Activated CD8-positive, alpha-beta T cell treated with anti-CD3 and anti-CD28 coated beads for 36 hours (primary cell): ENCODE results near the gene AOPEP. TPM values are rescaled to one million over a fixed set of nuclear protein-coding genes. Genes with fewer than 3 reads are reported as not detected.

Experiments used
- ATAC-seq: fragments of 200-7000 bp; cut with Tn5 transposase; one replicate; pipeline ENCODE4 v1.10.0; 2021; ENCODE audit warnings: mild to moderate bottlenecking, moderate library complexity
- CTCF ChIA-PET: fragments of 350-600 bp; sonication (Branson Sonifier 250); formaldehyde crosslinking; loops from one replicate; lab custom pipeline; 2021; ENCODE audit warnings: antibody characterized with exemption; lab: Charles Lee
- POLR2A ChIA-PET: fragments of 350-600 bp; sonication (Branson Sonifier 250); formaldehyde crosslinking; loops from one replicate; lab custom pipeline; 2021; ENCODE audit warnings: antibody characterized with exemption; lab: Charles Lee
- DNase-seq: peaks from one replicate; pipeline ENCODE4 v3.0.0-alpha.2; 2020
- H3K27ac Mint-ChIP-seq: one replicate; pipeline ENCODE4 v1.8.0; 2021; ENCODE audit warnings: mild to moderate bottlenecking, mixed read lengths
- H3K27me3 Mint-ChIP-seq: one replicate; pipeline ENCODE4 v1.8.0; 2021; ENCODE audit warnings: mixed read lengths
- H3K36me3 Mint-ChIP-seq: one replicate; pipeline ENCODE4 v1.8.0; 2021; ENCODE audit warnings: low read depth, mixed read lengths
- H3K4me1 Mint-ChIP-seq: one replicate; pipeline ENCODE4 v1.8.0; 2021; ENCODE audit warnings: low read depth, mixed read lengths
- H3K4me3 Mint-ChIP-seq: one replicate; pipeline ENCODE4 v1.8.0; 2021; ENCODE audit warnings: mild to moderate bottlenecking, moderate library complexity, mixed read lengths
- H3K9me3 Mint-ChIP-seq: one replicate; pipeline ENCODE4 v1.8.0; 2021; ENCODE audit warnings: mixed read lengths
- CTCF ChIP-seq: fragments of 200-600 bp; IDR thresholded peaks from one replicate; pipeline ENCODE4 v1.8.0; 2022; ENCODE audit warnings: antibody characterized with exemption, mild to moderate bottlenecking
- intact Hi-C: fragments of 100-400 bp; cut with micrococcal nuclease; formaldehyde crosslinking; loops from one replicate; pipeline ENCODE4 v1.10.0; 2022
- total RNA-seq, 2 experiments: library from RNA; stranded (reverse); gene quantifications; one replicate each; pipeline ENCODE4 v1.2.3, GENCODE V29; 2021

AOPEP gene
- total RNA-seq, result 1 to 10 TPM; 7.1 to 8.7 TPM

GRCh38 chr9:94726495-94727191 is at the start of gene AOPEP:
TSS of gene AOPEP (plus strand) at chr9:94726699. CDS start at chr9:94759784, 33,085 bp downstream.
- ChIA-PET CTCF (interaction anchor here (0.9 to 1.5 kb wide), 7 partner anchors 11 to 405 kb away, joined by 3 to 8 read pairs (median 5); no protein-coding TSS in a partner anchor), POLR2A (interaction anchor here (1.2 kb wide), 1 partner anchor 57 kb away, joined by 3 read pairs; no protein-coding TSS in a partner anchor)
- Mint-ChIP-seq H3K9me3 (no peaks in the 10 kb centered on the region), H3K4me3 (peak within 1 kb of the TSS; percentile 96), H3K36me3 (no peaks in the 10 kb centered on the region), H3K27me3 (no peaks in the 10 kb centered on the region), H3K27ac (peak within 1 kb of the TSS; percentile 97), H3K4me1 (peaks cover 16% of the 10 kb centered on the region)
- DNase-seq (peak; percentile 99), ATAC-seq (peak; percentile 98)
- no peak for TF ChIP-seq CTCF
- intact Hi-C loops, result no loop called here

- no peak overlapping the region for H3K27ac Mint-ChIP-seq
These were observed 48.6 kb upstream of the AOPEP start for GRCh38 chr9:94677929-94678328.

GRCh38 chr9:94679587-94679986 is 46.9 kb upstream of the AOPEP start:
- Mint-ChIP-seq H3K9me3 (no peaks in the 10 kb centered on the region), H3K27ac (no peak overlapping the region), H3K36me3 (no peaks in the 10 kb centered on the region), H3K4me1 (no peaks in the 10 kb centered on the region), H3K27me3 (peaks cover 16% of the 10 kb centered on the region), H3K4me3 (no peak overlapping the region)
- intact Hi-C loops, result no loop called here
- DNase-seq (no peak), ATAC-seq (no peak)
- CTCF ChIA-PET, result interaction anchor here (0.9 to 10.9 kb wide), 7 partner anchors 10 to 488 kb away, joined by 3 to 193 read pairs (median 16); partner anchors contain the start of gene PCAT7
- POLR2A ChIA-PET, result no interaction called here
- no peak for TF ChIP-seq CTCF

More at GRCh38 chr9:94677929-94678328, 48.6 kb upstream of the AOPEP start:
- DNase-seq, result no peak
- Mint-ChIP-seq H3K4me3 (no peak overlapping the region), H3K4me1 (no peaks in the 10 kb centered on the region), H3K9me3 (no peaks in the 10 kb centered on the region), H3K27me3 (peaks cover 16% of the 10 kb centered on the region), H3K36me3 (no peaks in the 10 kb centered on the region)
- CTCF ChIA-PET, result interaction anchor here (10.9 kb wide), 1 partner anchor 450 kb away, joined by 193 read pairs; no protein-coding TSS in a partner anchor
- TF ChIP-seq CTCF, result no peak
- intact Hi-C loops, result no loop called here
- POLR2A ChIA-PET, result no interaction called here
- no peak for ATAC-seq

GRCh38 chr9:94680020-94680419 is 46.5 kb upstream of the AOPEP start:
- Mint-ChIP-seq H3K4me1 (no peaks in the 10 kb centered on the region), H3K4me3 (no peak overlapping the region), H3K36me3 (no peaks in the 10 kb centered on the region), H3K27me3 (peaks cover 17% of the 10 kb centered on the region), H3K27ac (no peak overlapping the region), H3K9me3 (no peaks in the 10 kb centered on the region)
- no peak for DNase-seq
- no peak for TF ChIP-seq CTCF
- ATAC-seq, result no peak
- POLR2A ChIA-PET, result no interaction called here
- CTCF ChIA-PET, result interaction anchor here (1.0 to 10.9 kb wide), 10 partner anchors 9 to 1637 kb away, joined by 3 to 193 read pairs (median 6); partner anchors contain the start of gene PCAT7
- intact Hi-C loops, result loop anchor here (5.0 kb wide), 1 partner anchor 447 kb away; no protein-coding TSS in a partner anchor

GRCh38 chr9:94680621-94681020 is 45.9 kb upstream of the AOPEP start:
- Mint-ChIP-seq H3K4me3 (no peak overlapping the region), H3K9me3 (no peaks in the 10 kb centered on the region), H3K36me3 (no peaks in the 10 kb centered on the region), H3K27me3 (peaks cover 17% of the 10 kb centered on the region), H3K4me1 (no peaks in the 10 kb centered on the region), H3K27ac (no peak overlapping the region)
- no peak for ATAC-seq
- TF ChIP-seq CTCF, result no peak
- POLR2A ChIA-PET, result no interaction called here
- DNase-seq, result no peak
- CTCF ChIA-PET, result interaction anchor here (0.8 to 10.9 kb wide), 35 partner anchors 8 to 1637 kb away, joined by 3 to 193 read pairs (median 5); partner anchors contain the start of genes AOPEP and PCAT7
- intact Hi-C loops, result loop anchor here (5.0 kb wide), 1 partner anchor 447 kb away; no protein-coding TSS in a partner anchor
